Ishikawa (cell line): ENCODE measurements around the gene NECAP2.

ENCODE experiments used
- CREB1 ChIP-seq: IDR thresholded peaks from 2 replicates; pipeline ENCODE4 v1.6.1; 2012; ENCODE audit warnings: low read depth
- EGR1 ChIP-seq: IDR thresholded peaks from 2 replicates; pipeline ENCODE4 v1.6.1; 2012
- EP300 ChIP-seq: IDR thresholded peaks from 2 replicates; pipeline ENCODE4 v1.6.1; 2012; ENCODE audit warnings: borderline replicate concordance
- FOXM1 ChIP-seq: IDR thresholded peaks from 2 replicates; pipeline ENCODE4 v1.6.1; 2012; ENCODE audit warnings: low read depth, borderline replicate concordance
- NFIC ChIP-seq: IDR thresholded peaks from 2 replicates; pipeline ENCODE4 v1.6.1; 2012
- RAD21 ChIP-seq: IDR thresholded peaks from 2 replicates; pipeline ENCODE4 v1.6.1; 2012; ENCODE audit warnings: low read depth
- TAF1 ChIP-seq: IDR thresholded peaks from 2 replicates; pipeline ENCODE4 v1.6.1; 2012; ENCODE audit warnings: low read depth, mild to moderate bottlenecking
- TEAD4 ChIP-seq: IDR thresholded peaks from 2 replicates; pipeline ENCODE4 v1.6.1; 2012
- USF1 ChIP-seq: IDR thresholded peaks from 2 replicates; pipeline ENCODE4 v1.6.1; 2012
- YY1 ChIP-seq: IDR thresholded peaks from 2 replicates; pipeline ENCODE4 v1.6.1; 2012; ENCODE audit warnings: low read depth
- ZBTB7A ChIP-seq: IDR thresholded peaks from 2 replicates; pipeline ENCODE4 v1.6.1; 2012; ENCODE audit warnings: low read depth
- TF ChIP-seq, protein P1 (sequence below): IDR thresholded peaks from 2 replicates; pipeline ENCODE4 v1.6.1; 2012
- TF ChIP-seq, protein P2 (sequence below): IDR thresholded peaks from 2 replicates; pipeline ENCODE4 v1.6.1; 2012; ENCODE audit warnings: low read depth, mild to moderate bottlenecking

GRCh38 chr1:16462773-16463330, 22.3 kb downstream of the NECAP2 start:
- TF ChIP-seq ZBTB7A: no peak
- TF ChIP-seq, protein P1, sequence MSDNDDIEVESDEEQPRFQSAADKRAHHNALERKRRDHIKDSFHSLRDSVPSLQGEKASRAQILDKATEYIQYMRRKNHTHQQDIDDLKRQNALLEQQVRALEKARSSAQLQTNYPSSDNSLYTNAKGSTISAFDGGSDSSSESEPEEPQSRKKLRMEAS: no peak
- no peak for TF ChIP-seq TAF1
- no peak for TF ChIP-seq EGR1
- TF ChIP-seq RAD21: no peak
- TF ChIP-seq, protein P2, sequence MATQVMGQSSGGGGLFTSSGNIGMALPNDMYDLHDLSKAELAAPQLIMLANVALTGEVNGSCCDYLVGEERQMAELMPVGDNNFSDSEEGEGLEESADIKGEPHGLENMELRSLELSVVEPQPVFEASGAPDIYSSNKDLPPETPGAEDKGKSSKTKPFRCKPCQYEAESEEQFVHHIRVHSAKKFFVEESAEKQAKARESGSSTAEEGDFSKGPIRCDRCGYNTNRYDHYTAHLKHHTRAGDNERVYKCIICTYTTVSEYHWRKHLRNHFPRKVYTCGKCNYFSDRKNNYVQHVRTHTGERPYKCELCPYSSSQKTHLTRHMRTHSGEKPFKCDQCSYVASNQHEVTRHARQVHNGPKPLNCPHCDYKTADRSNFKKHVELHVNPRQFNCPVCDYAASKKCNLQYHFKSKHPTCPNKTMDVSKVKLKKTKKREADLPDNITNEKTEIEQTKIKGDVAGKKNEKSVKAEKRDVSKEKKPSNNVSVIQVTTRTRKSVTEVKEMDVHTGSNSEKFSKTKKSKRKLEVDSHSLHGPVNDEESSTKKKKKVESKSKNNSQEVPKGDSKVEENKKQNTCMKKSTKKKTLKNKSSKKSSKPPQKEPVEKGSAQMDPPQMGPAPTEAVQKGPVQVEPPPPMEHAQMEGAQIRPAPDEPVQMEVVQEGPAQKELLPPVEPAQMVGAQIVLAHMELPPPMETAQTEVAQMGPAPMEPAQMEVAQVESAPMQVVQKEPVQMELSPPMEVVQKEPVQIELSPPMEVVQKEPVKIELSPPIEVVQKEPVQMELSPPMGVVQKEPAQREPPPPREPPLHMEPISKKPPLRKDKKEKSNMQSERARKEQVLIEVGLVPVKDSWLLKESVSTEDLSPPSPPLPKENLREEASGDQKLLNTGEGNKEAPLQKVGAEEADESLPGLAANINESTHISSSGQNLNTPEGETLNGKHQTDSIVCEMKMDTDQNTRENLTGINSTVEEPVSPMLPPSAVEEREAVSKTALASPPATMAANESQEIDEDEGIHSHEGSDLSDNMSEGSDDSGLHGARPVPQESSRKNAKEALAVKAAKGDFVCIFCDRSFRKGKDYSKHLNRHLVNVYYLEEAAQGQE: no peak
- TF ChIP-seq YY1: no peak
- no peak for TF ChIP-seq EP300
- no peak for TF ChIP-seq USF1
- no peak for TF ChIP-seq CREB1
- TF ChIP-seq NFIC: no peak
- TF ChIP-seq FOXM1: no peak
- no peak for TF ChIP-seq TEAD4
